ENCODE measurements around the gene C20orf144.
A peak's percentile ranks its signal among the peaks of the same experiment; 100 is the strongest.

Gene C20orf144

DNA sequence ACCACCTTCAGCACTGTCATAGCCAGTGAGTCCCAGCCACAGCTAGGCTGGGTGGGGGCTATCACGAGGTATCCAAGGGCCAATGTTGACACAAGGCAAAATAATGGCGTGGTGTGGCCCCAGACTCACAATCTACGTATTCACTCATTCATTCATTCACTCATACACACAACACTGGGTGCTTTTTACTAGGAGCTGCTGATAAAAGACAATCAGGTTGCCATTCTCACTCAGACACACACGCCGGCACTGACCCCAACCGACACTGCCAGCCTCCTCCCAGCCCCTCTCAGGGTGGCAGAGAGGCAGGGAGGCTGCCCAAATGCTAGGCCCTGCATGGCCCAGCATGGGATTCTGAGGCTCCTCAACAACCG lies 1.5 kb upstream of the C20orf144 start:
- Histone ChIP-seq H3K4me3 (no peak overlapping the region), H3K27ac (no peak overlapping the region)

DNA sequence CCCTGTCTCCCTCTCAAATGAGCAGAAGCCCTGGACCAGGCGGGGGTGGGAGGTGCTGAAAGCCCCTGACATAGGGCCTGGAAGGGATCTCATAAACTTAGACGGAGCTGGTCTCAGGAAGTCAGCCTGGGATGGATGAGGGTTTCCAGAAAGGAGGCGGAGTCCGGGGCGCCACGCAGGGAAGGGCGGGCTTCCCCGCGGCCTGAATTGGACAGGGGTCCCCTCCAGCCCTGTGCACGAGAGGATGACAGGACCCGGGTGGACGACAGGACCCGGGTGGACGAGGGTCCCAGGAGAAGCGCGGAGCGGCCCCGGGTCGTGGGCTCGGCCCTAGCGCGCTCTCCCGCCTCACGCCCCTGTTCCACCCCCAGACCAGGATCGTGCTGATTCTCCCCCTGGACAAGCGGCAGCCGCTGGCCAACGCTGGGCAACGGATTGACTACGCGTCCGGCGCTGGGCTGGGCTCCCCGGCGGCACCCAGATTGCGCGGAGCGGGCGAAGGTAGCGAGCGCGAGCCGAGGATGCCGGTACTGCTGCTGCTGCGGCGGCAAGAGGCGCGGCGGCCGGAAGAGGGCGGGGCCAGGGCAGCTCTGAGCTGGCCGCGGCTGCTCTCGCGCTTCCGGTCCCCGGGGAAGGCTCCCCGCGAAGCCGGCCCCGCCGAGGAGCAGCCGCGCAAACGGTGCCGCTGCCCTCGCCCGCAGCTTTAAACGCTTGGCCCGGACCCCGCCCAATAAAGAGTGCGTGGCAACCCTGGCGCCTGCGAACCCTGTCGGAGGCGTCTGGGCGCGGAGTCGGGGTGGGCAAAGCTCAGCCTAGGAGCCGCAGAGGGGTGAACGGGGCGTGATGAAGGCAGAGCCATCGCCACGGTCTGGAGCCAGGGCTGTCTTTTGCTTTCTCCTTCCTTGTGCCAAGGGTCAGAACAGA lies 1.3 kb downstream of the C20orf144 start:
- peak overlapping the region; percentile 61 to 90 (median 75) for H3K4me3 ChIP-seq
- H3K27ac ChIP-seq = peak overlapping the region; percentile 76 to 97 (median 91)

DNA sequence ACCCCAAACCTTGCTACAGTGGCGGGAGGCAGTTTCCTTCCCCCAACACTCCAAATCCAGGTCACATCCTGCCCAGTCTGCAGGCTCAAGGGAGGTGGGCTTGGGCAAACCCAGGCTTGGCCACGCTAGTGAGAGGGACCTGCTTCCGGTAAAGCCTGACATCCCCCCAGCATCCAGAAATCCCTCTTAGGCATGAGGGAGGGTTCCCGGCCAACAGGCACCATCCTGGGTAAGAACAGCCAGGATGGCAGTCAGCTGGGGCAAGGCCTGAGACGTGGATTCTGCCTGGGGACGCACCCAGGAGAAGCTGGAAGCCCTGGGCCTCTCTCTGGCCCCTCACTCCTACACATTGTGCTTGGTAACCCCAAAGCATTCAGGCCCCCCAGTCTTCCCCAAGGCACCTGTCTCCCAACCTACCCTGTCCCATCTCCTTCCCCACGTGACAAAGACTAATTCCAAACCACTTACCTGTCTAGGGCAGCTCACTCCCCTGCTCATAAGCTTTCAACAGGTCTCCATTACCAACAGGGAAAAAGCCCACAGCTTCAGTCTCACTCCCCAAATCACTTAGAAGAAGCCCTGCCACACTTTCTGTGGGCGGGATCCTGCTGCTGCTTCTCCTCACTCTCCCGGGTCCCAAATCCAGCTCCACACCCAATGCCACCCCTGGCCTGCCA lies 2.1 kb downstream of the C20orf144 start:
- peak overlapping the region; percentile 61 to 90 (median 75) for H3K4me3 ChIP-seq
- H3K27ac ChIP-seq = peak overlapping the region; percentile 76 to 97 (median 91)

DNA sequence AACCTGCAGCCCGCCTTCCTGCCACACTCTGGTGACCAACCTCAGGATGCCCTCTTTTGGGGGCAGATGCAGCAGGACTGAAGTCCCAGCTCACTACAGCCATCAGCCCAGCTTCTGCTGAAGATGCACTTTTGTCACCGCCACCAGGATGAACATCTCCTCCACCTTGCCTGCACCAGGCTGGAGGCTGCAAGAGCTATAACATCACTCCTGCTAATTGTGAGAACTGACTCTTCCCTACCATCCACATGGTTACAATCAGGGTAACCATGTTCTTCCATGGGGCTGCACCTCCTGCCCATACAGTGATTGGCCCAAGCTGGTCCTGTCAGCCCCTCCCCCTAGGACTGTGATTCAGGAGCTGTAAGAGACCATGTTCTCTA lies 2.6 kb downstream of the C20orf144 start:
- H3K4me3 ChIP-seq = no peak overlapping the region
- peak overlapping the region in 7 of 21 experiments; percentile 92 to 97 (median 94) for H3K27ac ChIP-seq

DNA sequence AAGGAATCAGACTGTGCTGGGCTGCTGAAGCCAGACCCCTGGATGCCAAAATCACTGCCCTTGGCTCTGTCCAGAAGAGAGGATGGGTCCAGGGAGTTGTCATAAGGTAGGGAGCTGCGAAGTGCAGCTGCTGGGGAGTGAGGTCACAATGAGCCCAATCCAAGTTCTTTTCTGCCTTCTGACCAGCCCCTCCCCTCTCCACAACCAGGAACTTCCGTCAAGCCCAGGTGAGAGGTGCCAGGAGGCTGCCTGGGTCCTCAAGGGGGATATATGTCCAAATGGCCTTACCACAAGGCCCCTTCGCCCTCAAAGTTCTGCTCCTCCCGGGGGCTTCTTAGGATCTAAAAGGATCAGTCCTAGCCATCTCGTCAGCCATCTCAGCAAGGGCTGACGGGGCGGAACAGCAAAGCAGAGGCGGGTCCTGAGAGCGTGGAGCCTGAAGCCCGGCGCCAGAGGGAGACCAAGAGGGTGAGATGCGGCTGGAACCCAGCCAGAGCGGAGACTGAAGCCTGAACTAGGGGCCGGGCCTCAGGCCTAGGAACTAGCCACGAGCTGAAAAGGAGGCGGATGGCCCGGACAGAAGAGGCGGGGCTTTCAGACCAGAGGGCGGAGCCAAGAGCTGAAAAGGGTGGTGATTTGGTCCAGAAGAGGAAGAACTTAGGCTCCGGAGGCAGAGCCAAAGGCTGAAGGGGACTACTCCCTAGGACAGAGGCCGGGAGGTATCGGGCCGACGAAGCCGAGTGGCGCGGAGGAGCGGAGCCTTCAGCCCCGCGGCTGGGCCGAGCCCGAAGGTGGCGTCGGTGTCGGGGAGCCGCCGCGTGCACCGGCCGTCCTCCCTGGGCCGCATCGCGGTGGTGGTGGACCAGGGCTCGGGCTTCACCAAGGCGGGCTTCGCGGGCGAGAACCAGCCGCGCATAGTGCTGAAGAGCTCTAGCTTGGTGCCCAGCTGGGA lies 4.4 kb downstream of the C20orf144 start, which contains the start of gene ACTL10:
TSS of gene ACTL10 (plus strand) at position 651 of the 952 bp plus-strand sequence. CDS start 555 bp downstream, outside the sequence.
- peak within 1 kb of the TSS; percentile 39 to 68 (median 58) for H3K4me3 ChIP-seq
- peak within 1 kb of the TSS; percentile 9 to 90 (median 73) for H3K27ac ChIP-seq

DNA sequence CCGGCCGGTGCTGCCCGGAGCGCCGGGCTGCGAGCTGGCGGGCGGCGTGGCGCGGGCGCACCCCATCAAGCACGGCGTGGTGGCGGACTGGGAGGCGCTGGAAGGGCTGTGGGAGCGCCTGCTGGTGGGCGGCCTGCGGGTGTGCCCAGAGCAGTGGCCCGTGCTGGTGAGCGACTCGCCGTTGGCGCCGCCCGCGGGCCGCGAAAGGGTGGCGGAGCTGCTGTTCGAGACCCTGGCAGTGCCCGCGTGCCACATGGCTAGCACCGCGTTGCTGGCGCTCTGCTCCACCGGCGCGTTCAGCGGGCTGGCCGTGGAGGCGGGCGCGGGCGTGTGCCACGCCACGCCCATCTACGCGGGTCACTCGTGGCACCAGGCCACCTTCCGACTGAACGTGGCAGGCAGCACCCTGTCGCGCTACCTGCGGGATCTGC lies 5.1 kb downstream of the C20orf144 start:
- peak overlapping the region; percentile 39 to 68 (median 58) for H3K4me3 ChIP-seq
- H3K27ac ChIP-seq = peak overlapping the region in 20 of 21 experiments; percentile 40 to 90 (median 74)

DNA sequence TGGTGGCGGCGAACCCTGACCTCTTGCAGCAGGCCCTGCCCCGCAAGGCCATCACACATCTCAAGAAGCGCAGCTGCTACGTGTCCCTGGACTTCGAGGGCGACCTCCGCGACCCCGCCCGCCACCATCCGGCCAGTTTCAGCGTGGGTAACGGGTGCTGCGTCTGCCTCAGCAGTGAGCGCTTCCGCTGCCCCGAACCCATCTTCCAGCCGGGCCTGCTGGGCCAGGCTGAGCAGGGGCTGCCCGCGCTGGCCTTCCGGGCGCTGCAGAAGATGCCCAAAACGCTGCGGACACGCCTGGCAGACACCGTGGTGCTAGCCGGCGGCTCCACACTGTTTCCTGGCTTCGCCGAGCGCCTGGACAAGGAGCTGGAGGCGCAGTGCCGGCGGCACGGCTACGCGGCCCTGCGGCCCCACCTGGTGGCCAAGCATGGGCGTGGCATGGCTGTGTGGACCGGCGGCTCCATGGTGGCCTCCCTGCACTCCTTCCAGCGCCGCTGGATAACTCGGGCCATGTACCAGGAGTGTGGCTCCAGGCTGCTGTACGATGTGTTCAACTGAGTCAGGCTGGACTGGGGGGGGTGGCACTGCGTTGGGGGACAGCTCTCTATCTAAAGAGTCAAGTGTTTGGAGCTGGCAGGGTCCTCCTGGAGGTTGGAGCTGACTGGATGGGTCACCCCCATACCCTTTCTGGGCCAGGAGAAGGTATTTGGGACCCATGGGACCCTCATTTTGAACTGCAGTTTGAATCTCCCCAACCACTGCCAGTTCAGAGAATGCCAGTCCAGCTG lies 5.7 kb downstream of the C20orf144 start:
- Histone ChIP-seq H3K27ac (peak overlapping the region in 20 of 21 experiments; percentile 40 to 90 (median 74)), H3K4me3 (peak overlapping the region; percentile 39 to 68 (median 58))

DNA sequence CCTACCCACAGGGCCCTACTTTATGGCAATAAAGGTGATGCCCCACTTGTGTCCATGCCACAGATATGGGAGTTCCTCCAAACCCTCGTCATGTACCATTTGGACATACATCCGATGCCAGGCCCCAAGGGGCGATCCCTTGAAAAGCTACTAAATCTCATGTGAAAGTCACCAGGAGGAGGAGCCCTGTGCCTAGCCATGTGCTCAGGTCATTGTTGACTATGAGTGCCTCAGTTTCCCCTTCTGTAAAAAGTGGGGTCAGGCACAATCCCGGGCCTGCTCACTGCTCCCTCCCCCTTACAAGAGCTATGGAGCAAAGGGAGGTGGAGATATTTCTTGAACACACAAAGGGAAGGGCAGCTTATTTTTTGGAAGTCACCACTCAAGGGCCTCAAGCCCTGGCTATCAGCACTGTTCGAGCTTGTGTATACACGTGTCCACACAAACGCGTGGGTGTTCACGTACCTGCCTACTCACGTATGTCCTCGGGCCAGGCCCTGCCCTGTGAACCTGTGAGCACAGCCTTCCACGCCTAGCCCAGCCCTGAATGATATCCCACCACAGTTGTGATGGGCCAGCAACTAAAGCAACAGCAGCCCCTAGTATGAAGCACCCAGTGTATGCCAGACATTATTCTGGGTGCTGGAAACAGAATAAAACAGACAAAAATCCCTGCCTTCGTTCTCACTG lies 6.5 kb downstream of the C20orf144 start:
- Histone ChIP-seq H3K27ac (peak overlapping the region in 6 of 21 experiments; percentile 32 to 88 (median 80)), H3K4me3 (no peak overlapping the region)

DNA sequence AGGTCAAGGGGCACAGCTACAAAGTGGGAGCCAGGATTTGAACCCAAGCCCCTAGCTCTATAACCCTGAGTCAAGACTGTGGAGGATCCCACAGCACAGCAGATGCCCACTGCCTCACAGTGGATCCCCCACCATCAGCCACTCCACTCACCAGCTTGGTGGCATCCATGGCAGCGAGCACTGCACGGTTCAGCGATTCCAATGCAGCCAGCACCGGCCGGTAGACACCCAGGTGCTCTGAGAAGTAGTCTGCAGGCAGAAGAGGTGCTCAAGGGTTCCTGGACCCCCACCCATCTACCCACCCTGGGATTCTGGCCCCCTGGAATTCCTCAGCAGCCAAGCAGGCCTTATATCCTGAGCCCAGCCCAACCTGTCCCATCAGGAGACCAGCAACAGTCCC lies 7.1 kb downstream of the C20orf144 start:
- Histone ChIP-seq H3K27ac (peak overlapping the region in 1 of 21 experiments; percentile 15), H3K4me3 (no peak overlapping the region)

DNA sequence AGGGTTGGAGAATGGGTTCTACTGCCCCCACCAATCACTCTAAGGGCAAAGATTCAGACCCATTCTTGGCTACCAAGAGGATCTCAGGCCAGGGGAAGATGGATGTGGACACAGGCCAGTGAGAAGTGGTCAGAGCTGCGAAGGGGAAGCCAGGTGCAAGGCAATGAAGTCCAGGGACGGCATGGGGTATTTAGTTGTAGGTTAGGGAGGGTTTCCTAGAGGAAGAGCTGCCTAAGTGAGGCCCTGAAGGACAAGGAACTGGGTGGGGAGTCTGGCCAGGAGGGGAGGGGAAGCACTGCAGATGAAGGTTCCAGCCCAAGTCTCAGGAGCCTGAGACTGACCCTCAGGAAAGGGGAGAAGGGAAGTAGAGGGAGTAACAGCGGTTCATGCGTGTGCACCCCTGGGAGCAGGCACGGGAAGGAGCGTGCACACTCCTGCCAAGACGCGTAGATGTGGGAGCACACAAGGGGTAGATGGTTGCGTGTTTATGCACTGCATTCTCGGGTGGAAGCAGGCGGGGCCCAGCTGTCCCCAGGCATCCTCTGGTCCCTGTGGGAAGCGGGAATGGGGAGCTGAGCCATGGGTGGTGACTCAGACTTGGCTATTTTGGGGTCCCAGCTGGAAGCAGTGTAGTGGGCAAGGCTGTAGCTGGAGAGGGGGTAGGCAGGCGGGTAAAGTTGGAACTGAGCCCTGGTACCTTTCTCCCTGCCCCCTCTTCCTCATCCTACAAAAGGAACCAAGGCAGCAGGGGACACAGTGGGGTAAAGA lies 7.9 kb downstream of the C20orf144 start:
- H3K27ac ChIP-seq = no peak overlapping the region

DNA sequence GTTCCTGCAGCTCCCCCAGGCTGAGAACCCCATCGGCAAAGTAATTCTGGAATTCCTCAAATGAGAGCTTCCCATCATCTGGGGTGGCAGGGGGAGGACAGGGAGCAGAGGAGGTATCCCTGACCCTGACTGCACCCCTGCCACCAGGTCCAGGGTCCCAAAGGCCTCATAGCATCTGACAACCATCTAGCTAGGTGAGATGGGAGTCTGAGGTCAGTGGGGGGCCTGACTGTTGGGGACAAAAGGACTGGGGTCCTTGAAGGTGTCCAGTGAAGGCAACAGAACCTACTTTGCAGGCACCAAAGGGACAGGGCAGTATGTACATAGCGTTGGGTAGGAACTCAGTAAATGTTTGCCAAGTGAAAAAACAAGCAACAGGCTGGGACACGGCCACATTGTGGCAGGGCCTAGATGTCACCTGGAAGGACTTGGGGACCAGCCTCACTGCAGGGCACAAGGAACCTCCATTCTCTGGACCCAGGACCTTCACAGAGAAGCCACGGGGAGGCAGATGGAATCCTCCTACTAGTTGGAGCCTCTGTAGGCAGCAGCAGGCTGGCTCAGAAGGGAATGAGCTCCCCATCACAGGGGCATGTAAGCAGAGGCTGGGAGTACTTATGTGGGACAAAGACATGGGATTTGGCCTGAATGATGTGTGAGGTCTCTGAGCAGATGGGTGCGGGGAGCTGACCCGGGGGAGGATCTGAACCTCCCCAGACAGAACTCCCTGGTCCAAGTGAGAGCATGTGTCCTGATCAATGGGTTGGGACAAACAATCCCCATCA lies 8.8 kb downstream of the C20orf144 start:
- Histone ChIP-seq H3K4me3 (no peak overlapping the region), H3K27ac (peak overlapping the region in 1 of 21 experiments; percentile 45)

More for the DNA sequence above, 7.9 kb downstream of the C20orf144 start:
- no peak overlapping the region for H3K4me3 ChIP-seq

DNA sequence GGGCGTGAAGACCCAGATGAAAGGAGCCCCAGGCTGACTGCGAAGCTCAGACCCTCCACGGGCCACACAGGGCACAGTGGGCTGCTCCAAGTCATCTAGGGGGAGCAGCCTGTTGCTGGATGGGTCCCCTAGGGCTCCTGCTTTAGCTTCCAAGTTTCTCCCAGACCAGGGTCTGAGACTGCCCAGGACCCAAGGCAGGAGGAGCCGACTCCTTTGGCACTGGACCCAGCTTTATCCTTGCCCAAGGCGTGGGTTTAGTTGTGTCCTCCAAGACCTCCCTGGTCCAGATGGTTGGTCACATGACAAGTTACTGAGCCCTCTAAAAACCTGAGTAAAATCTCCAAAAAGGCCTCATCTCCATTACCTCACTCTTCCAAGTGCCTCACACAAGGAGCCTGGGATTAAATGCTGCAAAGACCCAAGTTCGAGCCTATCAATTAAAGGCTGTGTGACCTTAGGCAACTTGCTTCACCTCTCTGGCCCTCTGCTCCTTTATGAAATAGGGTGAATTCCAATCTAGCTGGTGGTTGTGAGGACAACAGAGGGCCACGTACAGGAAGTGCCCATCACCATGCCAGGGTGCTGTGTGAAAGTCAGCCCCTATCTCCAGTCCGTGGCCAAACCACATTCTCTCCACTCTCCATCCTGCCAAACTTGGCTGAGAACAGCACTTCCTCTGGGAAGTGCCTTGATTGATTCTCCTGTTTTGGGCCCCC lies 9.6 kb downstream of the C20orf144 start:
- Histone ChIP-seq H3K27ac (peak overlapping the region in 2 of 21 experiments; percentile 9 to 25), H3K4me3 (no peak overlapping the region)

DNA sequence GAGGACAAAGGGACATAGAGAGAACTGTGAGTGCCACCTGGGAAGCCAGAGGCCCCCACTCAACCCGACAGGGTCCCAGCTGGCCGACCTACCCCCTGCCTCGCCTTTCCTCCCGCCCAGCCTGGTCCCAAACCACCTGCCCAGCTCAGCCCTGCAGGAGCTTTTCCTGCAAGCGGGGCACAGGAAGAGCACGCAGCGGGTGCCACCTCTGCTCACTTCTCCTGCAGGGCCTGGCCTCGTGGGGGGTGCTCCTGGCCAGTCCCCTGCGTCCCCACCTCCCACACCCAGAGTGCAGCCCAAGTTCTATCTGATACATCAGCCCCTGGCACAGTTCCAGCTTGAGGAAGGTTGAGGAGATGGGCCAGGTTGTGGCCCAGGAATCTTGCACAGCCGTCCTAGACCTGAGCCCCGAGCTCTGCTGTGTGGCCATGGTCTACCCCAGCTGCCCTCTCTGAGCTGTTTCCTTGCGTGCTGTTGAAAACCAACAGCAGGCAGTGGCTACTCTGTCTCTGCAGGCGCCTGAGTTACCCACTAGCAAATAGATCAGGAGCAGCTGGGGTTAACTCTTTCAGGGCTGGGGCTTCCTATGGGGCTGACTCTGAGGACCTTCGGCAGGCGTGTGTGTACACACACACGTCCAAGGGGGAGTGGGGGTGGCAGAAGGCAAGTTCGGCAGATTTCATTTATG lies 10.4 kb downstream of the C20orf144 start:
- peak overlapping the region in 3 of 7 experiments; percentile 56 to 78 (median 64) for H3K4me3 ChIP-seq
- H3K27ac ChIP-seq = peak overlapping the region in 6 of 21 experiments; percentile 63 to 88 (median 86)

DNA sequence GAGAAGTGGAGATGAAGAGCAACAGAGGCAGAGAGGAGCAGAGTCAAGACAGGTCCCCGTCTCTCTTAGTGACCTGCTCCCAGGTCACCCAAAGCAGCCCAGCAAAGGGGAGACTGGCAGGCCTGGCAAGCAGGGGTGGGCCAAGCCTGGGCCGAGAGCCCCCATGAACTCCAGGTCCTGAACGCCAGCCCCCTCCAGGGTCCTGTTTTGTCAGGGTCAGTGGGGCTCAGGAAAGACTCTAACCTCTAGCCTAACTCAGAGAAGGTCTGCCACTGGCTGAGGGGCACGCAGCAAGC lies 10.9 kb downstream of the C20orf144 start:
- H3K27ac ChIP-seq = peak overlapping the region in 9 of 21 experiments; percentile 63 to 88 (median 83)
- H3K4me3 ChIP-seq = peak overlapping the region in 4 of 7 experiments; percentile 49 to 78 (median 60)

Data from skin epidermis (tissue), 12 donors.